Measurements from ENCODE around the gene COL4A6.

COL4A6 gene

GRCh38 chrX:108156934-108157466 lies 281.2 kb downstream of the COL4A6 start:
- CTCF ChIA-PET = interaction anchor here (0.5 to 0.6 kb wide), 2 partner anchors 159 to 203 kb away, joined by 3 read pairs; no protein-coding TSS in a partner anchor
- no peaks in the 10 kb centered on the region for H3K4me1 ChIP-seq (ENCODE audit: control insufficient read depth, insufficient read depth, low read length)
- peaks cover 0 to 19% of the 10 kb centered on the region in 2 experiments; a peak in 1 of 3 replicates for H3K36me3 ChIP-seq (ENCODE audit: control insufficient read depth in 2 of 2, insufficient read depth in 1 of 2, low read length in 2 of 2)
- POLR2A ChIA-PET = no interaction called here
- no peaks in the 10 kb centered on the region for H3K9me3 ChIP-seq (ENCODE audit: control insufficient read depth, insufficient read depth, low read depth, low read length)
- no peak overlapping the region for H3K4me3 ChIP-seq (ENCODE audit: low read depth, low read length)
- TF ChIP-seq OVOL3 (tag by site-specific recombination; IDR thresholded peaks at IDR 0.05) (no peak), ZNF776 (tag by site-specific recombination; IDR thresholded peaks at IDR 0.05; ENCODE audit: borderline replicate concordance) (no peak), ZNF664 (tag by site-specific recombination; IDR thresholded peaks at IDR 0.05) (no peak), ZNF138 (tag by site-specific recombination; IDR thresholded peaks at IDR 0.05; ENCODE audit: borderline replicate concordance) (no peak), ZNF843 (tag by site-specific recombination; IDR thresholded peaks at IDR 0.05) (no peak), KLF10 (tag by site-specific recombination; IDR thresholded peaks at IDR 0.05) (no peak), ZNF148 (tag by site-specific recombination; IDR thresholded peaks at IDR 0.05; ENCODE audit: borderline replicate concordance) (no peak), WT1 (tag by site-specific recombination; IDR thresholded peaks at IDR 0.05) (no peak), IKZF3 (tag by site-specific recombination; IDR thresholded peaks at IDR 0.05) (no peak), ZNF335 (tag by site-specific recombination; conservative IDR thresholded peaks at IDR 0.05) (no peak), ZSCAN16 (tag by site-specific recombination; IDR thresholded peaks at IDR 0.05) (no peak), FEZF1 (tag by site-specific recombination; IDR thresholded peaks at IDR 0.05) (no peak), ZNF423 (tag by site-specific recombination; IDR thresholded peaks at IDR 0.05) (no peak)
- TF ChIP-seq, protein P1, sequence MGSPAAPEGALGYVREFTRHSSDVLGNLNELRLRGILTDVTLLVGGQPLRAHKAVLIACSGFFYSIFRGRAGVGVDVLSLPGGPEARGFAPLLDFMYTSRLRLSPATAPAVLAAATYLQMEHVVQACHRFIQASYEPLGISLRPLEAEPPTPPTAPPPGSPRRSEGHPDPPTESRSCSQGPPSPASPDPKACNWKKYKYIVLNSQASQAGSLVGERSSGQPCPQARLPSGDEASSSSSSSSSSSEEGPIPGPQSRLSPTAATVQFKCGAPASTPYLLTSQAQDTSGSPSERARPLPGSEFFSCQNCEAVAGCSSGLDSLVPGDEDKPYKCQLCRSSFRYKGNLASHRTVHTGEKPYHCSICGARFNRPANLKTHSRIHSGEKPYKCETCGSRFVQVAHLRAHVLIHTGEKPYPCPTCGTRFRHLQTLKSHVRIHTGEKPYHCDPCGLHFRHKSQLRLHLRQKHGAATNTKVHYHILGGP (tag by site-specific recombination; IDR thresholded peaks at IDR 0.05) = no peak
- TF ChIP-seq, protein P2, sequence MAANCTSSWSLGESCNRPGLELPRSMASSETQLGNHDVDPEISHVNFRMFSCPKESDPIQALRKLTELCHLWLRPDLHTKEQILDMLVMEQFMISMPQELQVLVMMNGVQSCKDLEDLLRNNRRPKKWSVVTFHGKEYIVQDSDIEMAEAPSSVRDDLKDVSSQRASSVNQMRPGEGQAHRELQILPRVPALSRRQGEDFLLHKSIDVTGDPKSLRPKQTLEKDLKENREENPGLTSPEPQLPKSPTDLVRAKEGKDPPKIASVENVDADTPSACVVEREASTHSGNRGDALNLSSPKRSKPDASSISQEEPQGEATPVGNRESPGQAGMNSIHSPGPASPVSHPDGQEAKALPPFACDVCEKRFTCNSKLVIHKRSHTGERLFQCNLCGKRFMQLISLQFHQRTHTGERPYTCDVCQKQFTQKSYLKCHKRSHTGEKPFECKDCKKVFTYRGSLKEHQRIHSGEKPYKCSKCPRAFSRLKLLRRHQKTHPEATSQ (tag by site-specific recombination; IDR thresholded peaks at IDR 0.05) = no peak
- TF ChIP-seq, protein P3, sequence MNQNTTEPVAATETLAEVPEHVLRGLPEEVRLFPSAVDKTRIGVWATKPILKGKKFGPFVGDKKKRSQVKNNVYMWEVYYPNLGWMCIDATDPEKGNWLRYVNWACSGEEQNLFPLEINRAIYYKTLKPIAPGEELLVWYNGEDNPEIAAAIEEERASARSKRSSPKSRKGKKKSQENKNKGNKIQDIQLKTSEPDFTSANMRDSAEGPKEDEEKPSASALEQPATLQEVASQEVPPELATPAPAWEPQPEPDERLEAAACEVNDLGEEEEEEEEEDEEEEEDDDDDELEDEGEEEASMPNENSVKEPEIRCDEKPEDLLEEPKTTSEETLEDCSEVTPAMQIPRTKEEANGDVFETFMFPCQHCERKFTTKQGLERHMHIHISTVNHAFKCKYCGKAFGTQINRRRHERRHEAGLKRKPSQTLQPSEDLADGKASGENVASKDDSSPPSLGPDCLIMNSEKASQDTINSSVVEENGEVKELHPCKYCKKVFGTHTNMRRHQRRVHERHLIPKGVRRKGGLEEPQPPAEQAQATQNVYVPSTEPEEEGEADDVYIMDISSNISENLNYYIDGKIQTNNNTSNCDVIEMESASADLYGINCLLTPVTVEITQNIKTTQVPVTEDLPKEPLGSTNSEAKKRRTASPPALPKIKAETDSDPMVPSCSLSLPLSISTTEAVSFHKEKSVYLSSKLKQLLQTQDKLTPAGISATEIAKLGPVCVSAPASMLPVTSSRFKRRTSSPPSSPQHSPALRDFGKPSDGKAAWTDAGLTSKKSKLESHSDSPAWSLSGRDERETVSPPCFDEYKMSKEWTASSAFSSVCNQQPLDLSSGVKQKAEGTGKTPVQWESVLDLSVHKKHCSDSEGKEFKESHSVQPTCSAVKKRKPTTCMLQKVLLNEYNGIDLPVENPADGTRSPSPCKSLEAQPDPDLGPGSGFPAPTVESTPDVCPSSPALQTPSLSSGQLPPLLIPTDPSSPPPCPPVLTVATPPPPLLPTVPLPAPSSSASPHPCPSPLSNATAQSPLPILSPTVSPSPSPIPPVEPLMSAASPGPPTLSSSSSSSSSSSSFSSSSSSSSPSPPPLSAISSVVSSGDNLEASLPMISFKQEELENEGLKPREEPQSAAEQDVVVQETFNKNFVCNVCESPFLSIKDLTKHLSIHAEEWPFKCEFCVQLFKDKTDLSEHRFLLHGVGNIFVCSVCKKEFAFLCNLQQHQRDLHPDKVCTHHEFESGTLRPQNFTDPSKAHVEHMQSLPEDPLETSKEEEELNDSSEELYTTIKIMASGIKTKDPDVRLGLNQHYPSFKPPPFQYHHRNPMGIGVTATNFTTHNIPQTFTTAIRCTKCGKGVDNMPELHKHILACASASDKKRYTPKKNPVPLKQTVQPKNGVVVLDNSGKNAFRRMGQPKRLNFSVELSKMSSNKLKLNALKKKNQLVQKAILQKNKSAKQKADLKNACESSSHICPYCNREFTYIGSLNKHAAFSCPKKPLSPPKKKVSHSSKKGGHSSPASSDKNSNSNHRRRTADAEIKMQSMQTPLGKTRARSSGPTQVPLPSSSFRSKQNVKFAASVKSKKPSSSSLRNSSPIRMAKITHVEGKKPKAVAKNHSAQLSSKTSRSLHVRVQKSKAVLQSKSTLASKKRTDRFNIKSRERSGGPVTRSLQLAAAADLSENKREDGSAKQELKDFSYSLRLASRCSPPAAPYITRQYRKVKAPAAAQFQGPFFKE (tag by site-specific recombination; IDR thresholded peaks at IDR 0.05; ENCODE audit: borderline replicate concordance) = no peak
- TF ChIP-seq, protein P4, sequence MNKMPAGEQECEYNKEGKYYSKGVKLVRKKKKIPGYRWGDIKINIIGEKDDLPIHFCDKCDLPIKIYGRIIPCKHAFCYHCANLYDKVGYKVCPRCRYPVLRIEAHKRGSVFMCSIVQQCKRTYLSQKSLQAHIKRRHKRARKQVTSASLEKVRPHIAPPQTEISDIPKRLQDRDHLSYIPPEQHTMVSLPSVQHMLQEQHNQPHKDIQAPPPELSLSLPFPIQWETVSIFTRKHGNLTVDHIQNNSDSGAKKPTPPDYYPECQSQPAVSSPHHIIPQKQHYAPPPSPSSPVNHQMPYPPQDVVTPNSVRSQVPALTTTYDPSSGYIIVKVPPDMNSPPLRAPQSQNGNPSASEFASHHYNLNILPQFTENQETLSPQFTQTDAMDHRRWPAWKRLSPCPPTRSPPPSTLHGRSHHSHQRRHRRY (tag by site-specific recombination; IDR thresholded peaks at IDR 0.05) = no peak
- TF ChIP-seq, protein P5, sequence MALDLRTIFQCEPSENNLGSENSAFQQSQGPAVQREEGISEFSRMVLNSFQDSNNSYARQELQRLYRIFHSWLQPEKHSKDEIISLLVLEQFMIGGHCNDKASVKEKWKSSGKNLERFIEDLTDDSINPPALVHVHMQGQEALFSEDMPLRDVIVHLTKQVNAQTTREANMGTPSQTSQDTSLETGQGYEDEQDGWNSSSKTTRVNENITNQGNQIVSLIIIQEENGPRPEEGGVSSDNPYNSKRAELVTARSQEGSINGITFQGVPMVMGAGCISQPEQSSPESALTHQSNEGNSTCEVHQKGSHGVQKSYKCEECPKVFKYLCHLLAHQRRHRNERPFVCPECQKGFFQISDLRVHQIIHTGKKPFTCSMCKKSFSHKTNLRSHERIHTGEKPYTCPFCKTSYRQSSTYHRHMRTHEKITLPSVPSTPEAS (tag by site-specific recombination; IDR thresholded peaks at IDR 0.05) = no peak
- H3K27ac ChIP-seq (ENCODE audit: extremely low read depth, low read depth, low read length) = no peak overlapping the region
